Peyer's patch (tissue), 4 donors: ENCODE results near the gene THSD7A.

Source experiments
- POLR2A ChIP-seq, 2 donors: fragments of 450-650 bp; IDR thresholded peaks; one replicate each; pipeline ENCODE4 v1.5.1; 2017; ENCODE audit warnings: antibody characterized with exemption in 2 of 2, mild to moderate bottlenecking in 2 of 2, moderate library complexity in 2 of 2
- TF ChIP-seq, protein P1 (sequence below), 6 experiments: fragments of 450-650 bp in 4 of 6; fragments of 200-600 bp in 2 of 6; sonication (generic) in 1 of 6; IDR thresholded peaks; one replicate each; pipeline ENCODE4 v1.5.1; 2017 to 2019; ENCODE audit warnings: antibody characterized with exemption in 6 of 6, mild to moderate bottlenecking in 3 of 6, moderate library complexity in 1 of 6

DNA sequence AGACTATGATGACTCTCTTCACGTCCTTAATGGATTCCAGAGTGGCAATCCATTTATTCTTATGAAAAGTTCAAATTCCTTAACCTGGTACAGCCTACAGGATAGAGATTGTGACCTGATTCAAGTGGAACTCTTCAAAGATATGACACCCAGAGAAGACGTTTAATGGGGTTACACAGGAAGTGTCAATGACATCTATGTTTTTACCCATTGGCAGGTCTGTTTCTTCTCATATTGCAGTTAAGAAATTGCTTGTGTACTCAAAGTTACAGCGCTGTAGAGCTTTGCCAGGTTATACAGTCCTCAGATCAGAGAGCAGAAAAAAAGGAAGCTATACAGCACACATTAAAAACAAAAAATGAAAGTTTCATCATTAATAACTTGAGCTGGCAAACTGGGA, 367.4 kb downstream of the THSD7A start:
- no peak for TF ChIP-seq POLR2A (IDR thresholded peaks at IDR 0.05)
- TF ChIP-seq, protein P1, sequence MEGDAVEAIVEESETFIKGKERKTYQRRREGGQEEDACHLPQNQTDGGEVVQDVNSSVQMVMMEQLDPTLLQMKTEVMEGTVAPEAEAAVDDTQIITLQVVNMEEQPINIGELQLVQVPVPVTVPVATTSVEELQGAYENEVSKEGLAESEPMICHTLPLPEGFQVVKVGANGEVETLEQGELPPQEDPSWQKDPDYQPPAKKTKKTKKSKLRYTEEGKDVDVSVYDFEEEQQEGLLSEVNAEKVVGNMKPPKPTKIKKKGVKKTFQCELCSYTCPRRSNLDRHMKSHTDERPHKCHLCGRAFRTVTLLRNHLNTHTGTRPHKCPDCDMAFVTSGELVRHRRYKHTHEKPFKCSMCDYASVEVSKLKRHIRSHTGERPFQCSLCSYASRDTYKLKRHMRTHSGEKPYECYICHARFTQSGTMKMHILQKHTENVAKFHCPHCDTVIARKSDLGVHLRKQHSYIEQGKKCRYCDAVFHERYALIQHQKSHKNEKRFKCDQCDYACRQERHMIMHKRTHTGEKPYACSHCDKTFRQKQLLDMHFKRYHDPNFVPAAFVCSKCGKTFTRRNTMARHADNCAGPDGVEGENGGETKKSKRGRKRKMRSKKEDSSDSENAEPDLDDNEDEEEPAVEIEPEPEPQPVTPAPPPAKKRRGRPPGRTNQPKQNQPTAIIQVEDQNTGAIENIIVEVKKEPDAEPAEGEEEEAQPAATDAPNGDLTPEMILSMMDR (IDR thresholded peaks at IDR 0.05) = no peak
